Skeletal muscle satellite cell (primary cell): ENCODE data around the gene HOXC10.

Source experiments
- H3K27me3 ChIP-seq: 2 replicates; pipeline ENCODE4 v1.7.0; 2013; ENCODE audit warnings: low read length; ENCODE audit not compliant: control insufficient read depth, insufficient read depth
- H3K36me3 ChIP-seq: 2 replicates; pipeline ENCODE4 v1.7.0; 2013; ENCODE audit warnings: mild to moderate bottlenecking, control low read depth, low read length; ENCODE audit not compliant: insufficient read depth
- H3K4me1 ChIP-seq: 2 replicates; pipeline ENCODE4 v1.7.0; 2013; ENCODE audit warnings: low read length; ENCODE audit not compliant: control insufficient read depth, insufficient read depth
- H3K4me2 ChIP-seq: 2 replicates; pipeline ENCODE4 v1.7.0; 2013; ENCODE audit warnings: mild to moderate bottlenecking, low read length
- H3K4me3 ChIP-seq: 2 replicates; pipeline ENCODE4 v1.7.0; 2013; ENCODE audit warnings: low read length
- H3K9ac ChIP-seq: 2 replicates; pipeline ENCODE4 v1.7.0; 2013; ENCODE audit warnings: mild to moderate bottlenecking, low read depth, low read length, moderate library complexity
- H3K9me3 ChIP-seq: replicated peaks from 2 replicates; pipeline ENCODE4 v1.7.0; 2013; ENCODE audit warnings: mild to moderate bottlenecking, control low read depth, low read length

Gene HOXC10

GRCh38 chr12:53952871-53953734 lies 31.8 kb upstream of the HOXC10 start:
- H3K4me1 ChIP-seq: peaks cover 13% of the 10 kb centered on the region
- no peak overlapping the region for H3K4me3 ChIP-seq
- no peaks in the 10 kb centered on the region for H3K36me3 ChIP-seq
- H3K4me2 ChIP-seq: no peak overlapping the region
- H3K9me3 ChIP-seq: no peaks in the 10 kb centered on the region
- H3K27me3 ChIP-seq: peaks cover 18% of the 10 kb centered on the region
- H3K9ac ChIP-seq: no peak overlapping the region

- Histone ChIP-seq H3K27me3 (peaks cover 18% of the 10 kb centered on the region), H3K9ac (peak overlapping the region; percentile 80), H3K4me3 (peak overlapping the region; percentile 83), H3K4me1 (peaks cover 13% of the 10 kb centered on the region), H3K4me2 (peak overlapping the region; percentile 96), H3K36me3 (no peaks in the 10 kb centered on the region), H3K9me3 (no peaks in the 10 kb centered on the region)
These were observed 30.9 kb upstream of the HOXC10 start for GRCh38 chr12:53953831-53954693.

DNA sequence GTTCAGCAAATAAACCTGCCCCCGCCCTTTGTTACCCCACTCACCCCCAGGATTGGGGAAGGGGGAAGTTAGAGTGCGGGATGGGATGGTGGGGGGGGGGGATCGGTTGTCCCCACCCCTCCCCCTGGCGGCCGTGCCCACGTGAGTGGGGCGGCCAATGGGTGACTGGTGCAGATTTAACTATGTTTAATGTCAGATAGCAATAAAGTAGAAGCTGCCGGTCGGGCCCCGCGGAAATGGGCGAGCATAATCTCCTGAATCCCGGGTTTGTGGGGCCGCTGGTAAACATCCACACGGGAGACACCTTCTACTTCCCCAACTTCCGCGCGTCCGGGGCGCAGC lies 30.3 kb upstream of the HOXC10 start, which contains the start of gene HOXC12:
Gene HOXC12, plus strand, starts transcription at position 210 of the 342 bp plus-strand sequence. Its CDS starts 27 bp downstream, at position 237.
- Histone ChIP-seq H3K9ac (peak within 1 kb of the TSS; percentile 80), H3K4me2 (peak within 1 kb of the TSS; percentile 96), H3K4me1 (peaks cover 13% of the 10 kb centered on the region), H3K27me3 (peaks cover 18% of the 10 kb centered on the region), H3K9me3 (no peaks in the 10 kb centered on the region), H3K4me3 (peak within 1 kb of the TSS; percentile 83), H3K36me3 (no peaks in the 10 kb centered on the region)

- H3K9me3 ChIP-seq: no peaks in the 10 kb centered on the region
- H3K27me3 ChIP-seq: peaks cover 17% of the 10 kb centered on the region
- peak overlapping the region; percentile 80 for H3K9ac ChIP-seq
- peak overlapping the region; percentile 96 for H3K4me2 ChIP-seq
- H3K36me3 ChIP-seq: no peaks in the 10 kb centered on the region
- H3K4me3 ChIP-seq: peak overlapping the region; percentile 83
- peaks cover 18% of the 10 kb centered on the region for H3K4me1 ChIP-seq
These were observed 29.7 kb upstream of the HOXC10 start for GRCh38 chr12:53955036-53955775.

DNA sequence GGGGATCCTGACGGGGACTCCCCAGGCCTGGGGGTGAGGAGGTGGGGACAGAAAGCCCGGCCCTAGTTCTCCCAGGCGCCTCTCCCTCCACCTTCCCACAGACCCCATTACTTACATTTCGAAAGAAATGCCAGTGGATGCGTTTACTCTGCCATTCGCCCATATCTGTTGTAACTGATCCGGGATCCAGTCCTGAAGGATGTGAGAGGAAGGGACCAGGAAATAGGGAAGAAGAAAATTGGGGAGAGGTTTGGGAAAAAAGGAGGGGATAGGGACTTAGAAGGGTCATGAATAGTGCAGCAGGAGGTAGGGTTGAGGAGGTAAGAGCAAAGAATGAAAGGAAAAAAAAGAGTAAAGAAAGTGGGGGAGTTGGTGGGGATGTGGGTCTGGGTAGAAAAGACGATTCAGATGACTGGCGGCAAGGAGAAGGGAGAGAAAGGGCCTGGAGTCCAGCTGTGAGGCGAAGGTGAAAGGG lies 29.1 kb upstream of the HOXC10 start:
- H3K36me3 ChIP-seq: no peaks in the 10 kb centered on the region
- no peaks in the 10 kb centered on the region for H3K9me3 ChIP-seq
- peaks cover 22% of the 10 kb centered on the region for H3K4me1 ChIP-seq
- H3K4me2 ChIP-seq: peak overlapping the region; percentile 96
- peak overlapping the region; percentile 83 for H3K4me3 ChIP-seq
- H3K9ac ChIP-seq: peak overlapping the region; percentile 80
- peaks cover 11% of the 10 kb centered on the region for H3K27me3 ChIP-seq

DNA sequence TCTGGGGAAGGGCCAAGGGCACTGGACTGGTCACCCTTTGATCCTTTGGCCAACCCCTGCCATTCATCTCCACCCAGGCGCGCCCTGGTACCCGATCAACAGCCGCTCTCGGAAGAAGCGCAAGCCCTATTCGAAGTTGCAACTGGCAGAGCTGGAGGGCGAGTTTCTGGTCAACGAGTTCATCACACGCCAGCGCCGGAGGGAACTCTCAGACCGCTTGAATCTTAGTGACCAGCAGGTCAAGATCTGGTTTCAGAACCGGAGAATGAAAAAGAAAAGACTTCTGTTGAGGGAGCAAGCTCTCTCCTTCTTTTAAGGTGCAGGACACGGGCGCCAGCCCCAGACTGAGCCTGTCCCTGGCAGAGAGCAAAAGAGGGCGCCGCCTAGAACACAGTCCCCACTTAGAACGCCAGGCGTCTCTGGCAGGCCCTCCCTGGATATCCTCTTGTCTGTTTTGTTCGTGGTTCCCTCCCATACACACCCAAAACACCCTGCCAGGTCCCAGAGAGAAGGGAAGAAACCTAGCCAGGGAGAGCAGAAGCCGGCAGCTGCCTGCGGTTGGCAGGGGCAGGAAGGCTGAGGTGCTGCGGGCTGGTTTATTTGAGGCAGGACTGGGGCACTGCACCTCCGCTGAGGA lies 28.6 kb upstream of the HOXC10 start:
- peaks cover 22% of the 10 kb centered on the region for H3K4me1 ChIP-seq
- H3K27me3 ChIP-seq: peaks cover 6% of the 10 kb centered on the region
- H3K9ac ChIP-seq: peak overlapping the region; percentile 80

GRCh38 chr12:53956914-53957536 lies 27.9 kb upstream of the HOXC10 start:
- Histone ChIP-seq H3K4me3 (no peak overlapping the region), H3K9ac (peak overlapping the region; percentile 80), H3K36me3 (no peaks in the 10 kb centered on the region), H3K4me2 (peak overlapping the region; percentile 96), H3K9me3 (no peaks in the 10 kb centered on the region), H3K27me3 (peaks cover 3% of the 10 kb centered on the region), H3K4me1 (peaks cover 27% of the 10 kb centered on the region)

More for the DNA sequence above, 28.6 kb upstream of the HOXC10 start:
- H3K36me3 ChIP-seq: no peaks in the 10 kb centered on the region
- H3K4me2 ChIP-seq: peak overlapping the region; percentile 96
- H3K4me3 ChIP-seq: peak overlapping the region; percentile 83
- no peaks in the 10 kb centered on the region for H3K9me3 ChIP-seq

GRCh38 chr12:53958128-53958527 lies 26.8 kb upstream of the HOXC10 start:
- H3K4me3 ChIP-seq: no peak overlapping the region
- H3K27me3 ChIP-seq: no peaks in the 10 kb centered on the region

GRCh38 chr12:53959314-53959713 lies 25.6 kb upstream of the HOXC10 start:
- Histone ChIP-seq H3K27me3 (no peaks in the 10 kb centered on the region), H3K36me3 (no peaks in the 10 kb centered on the region), H3K9ac (no peak overlapping the region), H3K9me3 (no peaks in the 10 kb centered on the region), H3K4me3 (no peak overlapping the region), H3K4me2 (no peak overlapping the region), H3K4me1 (peaks cover 40% of the 10 kb centered on the region)

More at GRCh38 chr12:53958128-53958527, 26.8 kb upstream of the HOXC10 start:
- H3K4me2 ChIP-seq: no peak overlapping the region
- H3K9me3 ChIP-seq: no peaks in the 10 kb centered on the region
- H3K4me1 ChIP-seq: peaks cover 32% of the 10 kb centered on the region
- no peaks in the 10 kb centered on the region for H3K36me3 ChIP-seq
- H3K9ac ChIP-seq: no peak overlapping the region

GRCh38 chr12:53960187-53961024 lies 24.5 kb upstream of the HOXC10 start:
- no peaks in the 10 kb centered on the region for H3K36me3 ChIP-seq
- H3K4me1 ChIP-seq: peaks cover 47% of the 10 kb centered on the region
- H3K9ac ChIP-seq: peak overlapping the region; percentile 70
- H3K4me2 ChIP-seq: peak overlapping the region; percentile 68
- H3K4me3 ChIP-seq: peak overlapping the region; percentile 62
- no peaks in the 10 kb centered on the region for H3K9me3 ChIP-seq
- no peaks in the 10 kb centered on the region for H3K27me3 ChIP-seq
